GM18951 (cell line): ENCODE results near the gene ABL1.

Experiments
- POLR2A ChIP-seq: IDR thresholded peaks from 4 replicates; pipeline ENCODE4 v1.6.1; 2011; ENCODE audit warnings: mild to moderate bottlenecking; ENCODE audit not compliant: insufficient read length, insufficient read depth; ENCODE audit errors: extremely low read depth
- in situ Hi-C: fragments of 300-500 bp; cut with MboI; formaldehyde crosslinking; loops from one replicate; pipeline ENCODE4 v1.12.0; 2022; ENCODE audit warnings: low sequenced_read_pairs, mixed read lengths, inconsistent platforms; ENCODE audit not compliant: unreplicated experiment

ABL1 gene

DNA sequence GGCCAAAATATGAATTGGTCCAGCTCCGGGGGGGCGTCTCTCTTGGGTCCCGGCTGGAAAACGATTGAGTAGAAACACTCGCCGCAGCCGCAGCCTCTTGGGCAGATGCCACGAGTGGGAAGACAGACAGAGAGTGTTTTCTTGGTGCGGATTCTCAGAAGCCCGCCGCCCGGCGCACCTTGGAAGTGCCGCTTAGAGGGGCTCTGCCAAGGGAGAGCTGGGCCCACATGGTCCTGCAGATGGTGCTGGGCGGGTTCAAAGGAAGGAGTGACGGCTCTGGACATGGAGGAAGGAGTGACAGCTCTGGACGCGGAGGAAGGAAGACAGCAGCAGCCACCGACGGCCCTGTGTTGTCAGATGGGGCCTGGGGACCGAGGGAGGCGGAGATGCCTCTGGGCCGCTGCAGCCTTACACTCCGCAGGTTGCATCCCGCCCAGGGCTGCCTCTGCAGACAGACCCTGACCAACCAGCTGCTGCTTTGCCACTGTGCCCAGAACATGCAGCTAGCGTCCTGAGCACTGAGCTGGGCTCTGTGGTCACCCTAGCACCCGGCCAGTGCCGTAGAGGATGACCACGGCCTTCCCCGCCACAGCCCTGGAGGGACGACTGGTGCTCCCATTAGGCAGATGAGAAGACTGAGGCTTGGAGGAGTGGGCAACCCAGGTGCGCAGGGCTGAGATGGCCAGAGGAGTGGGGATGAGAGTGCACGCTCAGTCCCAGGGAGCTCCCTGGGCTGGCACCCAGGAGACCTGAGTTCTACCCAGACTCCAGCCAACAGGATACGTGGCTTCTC, 82.3 kb downstream of the ABL1 start:
- in situ Hi-C loops, result no loop called here
- no peak for TF ChIP-seq POLR2A

DNA sequence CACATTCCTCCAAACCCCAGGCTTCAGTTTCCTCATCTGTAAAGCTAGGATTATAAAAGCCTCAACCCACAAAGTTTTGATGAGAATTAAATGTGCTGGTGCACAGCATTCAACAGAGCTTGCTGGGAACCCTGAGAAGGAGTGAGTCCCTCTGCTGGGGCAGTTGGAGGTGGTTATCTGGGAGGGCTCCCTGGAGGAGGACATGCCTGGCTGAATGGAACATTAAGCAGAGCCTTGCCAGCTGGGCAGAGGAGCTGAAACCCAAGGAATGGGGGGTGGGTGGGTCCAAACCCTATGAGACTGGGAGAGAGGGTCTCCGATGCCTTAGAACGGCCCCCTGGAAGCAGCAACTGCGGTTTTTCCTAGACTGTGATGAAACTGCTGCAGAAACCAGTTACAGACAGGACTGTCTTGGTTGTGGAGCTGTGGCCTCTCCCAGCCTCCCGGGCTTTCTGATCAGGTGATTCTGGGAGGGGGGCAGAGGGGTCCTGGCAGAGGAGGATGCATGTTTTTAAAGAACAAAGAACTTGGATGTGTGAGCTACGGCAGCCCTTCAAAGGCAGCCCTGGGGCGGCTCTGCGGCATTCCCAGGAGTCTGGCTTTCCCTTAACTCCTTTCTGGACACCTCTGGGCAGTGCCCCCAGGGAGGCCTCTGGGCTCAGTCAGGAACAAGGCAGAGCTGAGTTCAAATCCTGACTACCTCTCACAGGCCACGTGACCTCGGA, 83.2 kb downstream of the ABL1 start:
- no peak for TF ChIP-seq POLR2A
- in situ Hi-C loops, result no loop called here

DNA sequence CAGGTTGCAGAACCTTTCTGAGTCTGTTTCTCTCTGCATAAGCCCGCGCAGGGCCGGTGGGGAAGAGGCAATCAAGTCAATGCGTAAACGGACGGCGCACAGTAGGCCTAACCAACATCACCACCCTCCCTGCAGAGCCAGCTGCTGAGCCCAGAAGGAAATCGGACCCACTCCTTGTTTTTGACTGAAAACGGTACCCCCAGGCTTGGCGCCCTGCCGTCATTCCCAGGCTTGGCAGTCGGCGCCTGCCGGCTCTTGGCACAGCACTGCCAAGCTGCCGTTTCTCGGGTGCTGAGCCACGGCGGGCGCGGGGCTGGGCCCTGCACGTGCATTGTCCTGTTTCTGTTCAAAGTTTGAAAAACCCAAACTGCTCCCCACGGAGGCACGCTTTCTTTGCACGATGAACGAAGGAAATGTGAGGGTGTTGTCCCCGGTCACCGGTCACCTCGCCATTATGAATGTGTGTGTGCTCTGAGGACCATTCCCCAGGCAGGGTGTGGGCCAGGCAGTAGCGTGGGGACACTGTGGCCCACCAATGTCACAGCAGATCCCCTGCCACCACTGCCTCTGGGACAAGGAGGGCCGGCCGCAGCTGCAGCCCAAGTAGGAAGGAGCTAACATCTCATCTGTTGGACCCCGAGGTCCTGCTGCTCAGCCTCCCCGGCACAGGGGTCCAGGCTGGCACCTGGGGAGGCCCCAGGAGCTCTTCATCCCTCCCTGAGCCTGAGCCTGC, 83.9 kb downstream of the ABL1 start:
- in situ Hi-C loops, result no loop called here
- TF ChIP-seq POLR2A, result no peak

DNA sequence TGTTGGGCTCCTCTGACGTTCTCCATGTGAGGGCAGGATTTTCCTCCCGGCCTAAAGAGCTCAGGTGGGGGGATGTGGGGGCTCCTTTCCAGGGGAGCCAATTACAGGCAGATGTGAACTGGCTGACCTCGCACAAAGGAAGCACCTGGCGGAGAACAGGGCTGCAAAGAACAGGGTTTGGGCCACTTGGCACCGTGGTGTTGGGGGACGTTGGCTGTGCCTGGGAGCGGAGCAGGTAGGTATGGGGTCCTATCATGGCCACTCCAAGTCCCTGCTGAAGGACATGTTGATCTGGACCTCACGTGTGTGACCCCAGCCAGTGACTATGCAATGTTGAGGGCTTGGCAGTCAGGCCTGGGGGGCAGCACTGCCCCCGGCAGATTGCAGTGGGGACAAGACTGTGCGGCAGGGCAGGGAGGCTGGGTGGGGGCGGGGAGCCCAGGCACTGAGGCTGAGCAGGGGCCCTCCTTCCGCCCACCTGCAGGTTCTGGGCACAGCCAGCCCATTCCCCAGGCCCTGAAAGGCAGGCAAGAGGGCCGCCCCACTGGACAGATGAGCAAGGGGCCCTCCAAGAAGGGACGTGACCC, 84.6 kb downstream of the ABL1 start:
- no peak for TF ChIP-seq POLR2A
- in situ Hi-C loops, result no loop called here

DNA sequence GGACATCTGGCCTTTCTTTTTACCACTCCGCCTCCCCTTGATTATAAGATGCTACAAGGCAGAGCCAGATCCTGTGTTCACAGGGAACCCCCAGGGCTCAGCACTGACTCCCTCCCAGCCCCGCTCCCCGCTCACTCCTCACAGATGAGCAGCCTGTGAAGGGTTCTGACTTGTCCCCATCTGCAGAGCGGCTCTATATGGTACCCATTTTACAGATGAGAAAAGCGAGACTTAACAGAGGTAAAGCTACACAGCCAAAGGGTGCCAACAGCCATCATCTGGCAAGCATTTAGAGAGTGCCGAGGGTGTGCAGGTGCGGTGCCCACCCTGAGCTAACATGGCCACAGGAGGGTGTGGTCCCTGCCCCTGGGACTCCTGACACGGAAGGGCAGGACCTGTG, 85.2 kb downstream of the ABL1 start:
- in situ Hi-C loops, result no loop called here
- no peak for TF ChIP-seq POLR2A

DNA sequence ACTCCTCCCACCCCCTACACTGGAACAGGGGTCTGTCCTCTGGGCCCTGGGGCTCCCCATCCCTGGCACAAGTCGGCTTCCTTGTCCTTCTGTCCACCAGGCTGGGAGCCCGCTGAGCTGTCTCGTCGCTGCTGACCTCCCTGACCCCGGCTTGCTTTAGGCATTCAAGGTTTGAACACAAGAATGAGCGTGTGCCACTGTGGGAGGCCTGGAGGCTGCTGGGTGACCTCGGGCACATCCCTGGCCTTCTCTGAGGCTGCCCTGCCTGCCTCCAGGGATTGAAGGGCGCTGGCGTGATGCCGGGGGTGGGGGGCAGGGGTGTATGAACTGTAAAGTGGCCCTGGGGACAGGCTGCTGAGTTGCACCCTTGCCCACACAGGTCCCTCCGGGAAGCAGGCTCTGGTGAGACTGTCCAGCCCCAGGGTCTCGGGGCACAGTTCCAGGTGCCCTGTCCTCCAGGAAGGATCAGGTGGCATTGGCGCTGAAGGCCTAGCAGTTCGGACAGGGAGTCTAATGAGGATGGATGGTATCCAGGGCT, 85.8 kb downstream of the ABL1 start:
- in situ Hi-C loops, result no loop called here

DNA sequence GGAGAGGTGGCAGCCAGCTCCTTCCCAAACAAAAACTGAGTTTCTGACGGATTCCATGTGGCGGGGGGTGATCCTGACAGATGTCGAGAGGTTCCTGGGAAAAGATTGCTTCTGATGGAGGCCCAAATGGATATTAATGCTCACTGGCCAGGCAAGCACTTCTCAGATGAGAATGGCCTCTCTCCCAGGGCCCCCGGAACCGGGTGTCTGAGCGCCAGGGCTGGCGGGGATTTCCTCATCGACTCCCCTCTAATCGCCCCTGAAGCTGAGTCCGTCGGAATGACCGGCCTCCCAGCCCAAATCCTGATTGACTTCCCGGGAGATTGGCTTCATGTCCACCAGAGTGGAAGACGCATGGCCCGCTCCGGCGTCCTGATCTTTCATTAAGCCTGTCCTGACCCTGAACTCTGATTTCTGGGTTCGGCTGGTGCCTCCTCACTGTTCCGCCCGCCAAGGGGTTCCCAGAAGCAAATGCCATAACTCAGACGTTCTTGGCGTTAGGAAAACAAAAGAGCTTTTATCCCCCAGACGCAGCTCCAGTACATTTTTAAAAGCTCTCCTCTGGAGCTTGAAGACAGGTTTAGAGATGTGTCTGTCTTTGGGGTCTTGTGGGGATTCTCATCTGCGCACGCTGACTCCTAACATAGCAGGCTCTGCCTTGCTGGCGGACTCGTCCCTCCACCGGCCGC, 86.4 kb downstream of the ABL1 start:
- in situ Hi-C loops, result no loop called here
- no peak for TF ChIP-seq POLR2A

More for the DNA sequence above, 85.8 kb downstream of the ABL1 start:
- TF ChIP-seq POLR2A, result no peak

DNA sequence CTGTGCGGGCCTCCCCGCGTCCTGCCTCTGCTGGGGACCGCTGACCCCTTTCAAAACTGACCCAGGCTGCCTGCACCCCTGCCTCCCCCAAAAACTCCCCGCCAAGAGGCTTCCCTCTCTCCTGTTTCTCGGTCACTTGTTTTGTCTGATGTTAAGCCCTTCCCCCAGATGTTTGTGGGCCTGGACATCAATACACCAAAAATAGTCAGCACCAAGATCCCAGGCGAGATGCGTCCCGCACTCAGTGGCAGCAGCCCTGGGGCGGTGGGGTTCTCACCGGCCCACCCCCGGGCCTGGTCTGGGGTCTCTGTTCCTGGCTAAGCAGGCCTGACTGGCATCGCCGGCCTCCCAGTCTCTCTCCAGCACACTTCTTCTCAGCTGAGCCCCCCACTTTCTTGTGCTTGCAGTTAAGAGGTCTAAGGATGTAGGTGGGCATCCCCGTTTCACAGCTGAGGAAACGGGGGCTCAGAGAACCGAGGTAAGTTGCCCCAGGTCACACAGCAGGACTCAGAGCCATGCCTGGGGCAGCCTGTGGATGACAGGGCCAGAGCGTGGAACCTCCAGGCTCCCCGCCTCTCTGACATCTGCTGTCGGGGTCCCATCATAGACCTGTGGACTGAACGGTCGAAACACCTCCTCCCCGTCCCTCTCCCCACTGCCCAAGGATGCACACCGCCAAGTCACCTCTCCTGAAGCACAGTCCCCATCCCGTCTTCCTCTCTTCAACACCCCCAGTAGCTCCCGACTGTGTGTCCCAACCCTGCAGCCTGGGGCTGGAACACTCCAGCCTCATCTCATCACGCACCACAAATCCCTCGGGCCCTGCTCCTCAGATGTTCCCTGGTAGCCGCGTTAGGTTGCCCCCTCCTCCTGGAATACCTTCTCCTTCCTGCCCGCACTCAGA, 87.2 kb downstream of the ABL1 start:
- TF ChIP-seq POLR2A, result no peak
- in situ Hi-C loops, result no loop called here

DNA sequence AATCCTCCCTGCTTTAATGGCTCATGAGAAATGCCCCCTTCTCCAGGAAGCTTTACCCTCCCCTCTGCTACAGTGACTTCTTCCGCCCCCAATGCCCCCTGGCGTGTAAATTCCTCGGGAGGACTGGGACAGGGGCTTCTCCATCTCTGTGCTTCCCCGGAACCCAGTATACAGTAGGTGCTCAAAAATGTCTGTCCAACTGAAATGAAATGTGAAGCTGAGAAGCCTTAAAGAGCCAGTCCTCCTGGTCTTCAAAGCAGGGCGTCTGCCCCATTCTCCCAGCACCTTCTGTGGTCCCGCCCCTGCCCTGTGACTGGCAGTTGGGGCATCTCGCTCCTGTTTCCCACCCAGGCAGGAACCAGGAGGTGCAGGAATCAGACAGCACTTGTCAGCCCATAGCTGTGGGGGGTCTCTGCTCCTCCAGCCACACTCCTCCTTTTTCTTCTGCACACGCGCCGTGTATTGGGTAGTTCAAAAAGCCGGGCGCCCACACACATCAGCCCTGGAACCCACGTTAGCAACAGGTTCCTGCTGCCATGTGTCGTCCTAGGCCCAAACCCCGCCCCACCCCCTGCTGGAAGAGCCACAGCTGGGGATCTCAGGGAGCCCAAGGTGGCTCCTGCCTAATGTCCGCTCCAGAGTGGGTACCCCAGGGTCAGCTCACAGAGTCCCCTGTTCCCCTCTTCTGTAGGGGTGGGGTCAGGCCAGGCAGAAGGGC, 88.0 kb downstream of the ABL1 start:
- in situ Hi-C loops, result no loop called here

DNA sequence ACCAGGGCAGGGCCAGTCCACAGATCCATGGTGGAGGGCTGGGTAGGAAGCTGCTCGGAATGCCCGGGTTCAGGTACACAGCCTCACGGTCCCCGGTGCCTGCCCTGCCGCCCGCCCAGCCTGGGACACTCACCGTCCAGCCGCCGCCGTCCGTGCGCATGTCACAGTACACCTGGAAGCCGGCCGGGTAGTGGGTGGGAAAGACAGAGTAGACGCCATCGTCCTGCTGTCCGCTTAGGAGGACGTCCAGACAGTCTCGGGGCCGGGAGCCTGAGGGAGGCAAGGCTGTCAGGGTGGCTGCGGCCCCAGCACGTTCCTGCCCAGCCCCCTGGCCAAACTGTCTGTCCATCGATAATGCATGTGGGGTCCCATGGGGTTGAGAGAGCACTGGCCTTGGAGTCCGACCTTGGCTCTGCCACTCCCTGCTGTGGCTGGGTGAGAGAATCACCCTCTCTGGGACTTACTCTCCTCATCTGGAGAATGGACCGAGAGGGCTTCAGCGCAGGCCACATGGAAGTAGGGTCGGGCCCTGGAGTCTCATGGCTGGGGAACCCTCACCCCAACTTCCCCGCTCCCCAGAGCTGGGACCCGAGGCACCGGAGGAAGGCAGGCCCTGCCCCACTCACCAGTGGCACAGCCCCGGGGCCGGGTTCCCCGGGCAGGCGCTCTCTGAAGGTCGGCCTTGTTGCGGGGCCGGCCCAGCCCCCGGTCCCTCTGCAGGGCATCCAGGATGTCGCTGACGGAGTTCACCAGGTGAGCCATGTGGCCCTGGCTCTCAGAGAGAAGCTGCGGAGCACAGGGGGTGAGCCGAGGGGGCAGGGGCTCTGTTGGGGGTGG, 88.8 kb downstream of the ABL1 start:
- in situ Hi-C loops, result no loop called here
- TF ChIP-seq POLR2A, result no peak

More for the DNA sequence above, 88.0 kb downstream of the ABL1 start:
- no peak for TF ChIP-seq POLR2A
